ENCODE measurements around the gene MAPKAP1. TPM values are rescaled to one million over a fixed set of nuclear protein-coding genes. Genes with fewer than 3 reads are reported as not detected.

Gene MAPKAP1
- total and polyA plus RNA-seq, 3 experiments from 2014 or later = 64.7 to 119 (median 111) TPM

GRCh38 chr9:125415583-125416460, 291.2 kb downstream of the MAPKAP1 start:
- Histone ChIP-seq H3K36me3 (ENCODE audit: insufficient read depth, low read length) (no peaks in the 10 kb centered on the region), H3K27me3 (ENCODE audit: insufficient read depth, low read length, poor library complexity, severe bottlenecking) (no peaks in the 10 kb centered on the region), H3K4me1 (ENCODE audit: insufficient read depth, low read length) (no peaks in the 10 kb centered on the region), H3K27ac (ENCODE audit: low read depth, low read length) (no peak overlapping the region), H3K4me3 (ENCODE audit: low read length) (no peak overlapping the region), H3K9me3 (ENCODE audit: low read length) (no peaks in the 10 kb centered on the region)
- H3K4me3 Mint-ChIP-seq = no peak overlapping the region
- no peaks in the 10 kb centered on the region for H3K9me3 Mint-ChIP-seq
- DNase-seq = no peak
- no peaks in the 10 kb centered on the region for H3K4me1 Mint-ChIP-seq
- no peaks in the 10 kb centered on the region for H3K36me3 Mint-ChIP-seq
- peaks cover 1 to 4% of the 10 kb centered on the region in 2 donors for H3K27me3 Mint-ChIP-seq
- no peak overlapping the region for H3K27ac Mint-ChIP-seq
- ChIA-PET POLR2A (no interaction called here), CTCF (interaction anchor here (1.2 kb wide), 1 partner anchor 8 kb away, joined by 6 read pairs; no protein-coding TSS in a partner anchor)

DNA sequence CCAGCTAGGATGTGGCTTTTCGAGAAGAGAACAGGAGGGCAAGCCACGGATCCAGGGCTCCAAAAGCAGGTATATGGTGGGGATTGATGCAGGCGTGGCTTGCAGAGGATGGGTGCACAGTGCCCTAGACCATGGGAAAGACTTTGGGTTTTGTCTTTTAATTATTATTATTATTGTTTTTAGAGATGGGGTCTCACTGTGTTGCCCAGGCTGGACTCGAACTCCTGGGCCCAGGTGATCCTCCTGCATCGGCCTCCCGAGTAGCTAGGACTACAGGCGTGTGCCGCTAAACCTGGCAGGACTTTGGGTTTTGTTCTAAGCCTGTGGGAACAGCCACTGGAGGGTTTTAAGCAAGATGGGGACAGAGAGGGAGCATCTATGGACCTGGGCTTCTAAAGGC, 293.4 kb downstream of the MAPKAP1 start:
- H3K27ac Mint-ChIP-seq = no peak overlapping the region
- no peak for DNase-seq
- POLR2A ChIA-PET = no interaction called here
- Histone ChIP-seq H3K36me3 (ENCODE audit: insufficient read depth, low read length) (no peaks in the 10 kb centered on the region), H3K4me3 (ENCODE audit: low read length) (no peak overlapping the region), H3K27me3 (ENCODE audit: insufficient read depth, low read length, poor library complexity, severe bottlenecking) (no peaks in the 10 kb centered on the region), H3K4me1 (ENCODE audit: insufficient read depth, low read length) (no peaks in the 10 kb centered on the region), H3K9me3 (ENCODE audit: low read length) (no peaks in the 10 kb centered on the region), H3K27ac (ENCODE audit: low read depth, low read length) (no peak overlapping the region)
- no peak overlapping the region for H3K4me3 Mint-ChIP-seq
- peaks cover 4 to 7% (median 6%) of the 10 kb centered on the region in 3 donors for H3K4me1 Mint-ChIP-seq
- peaks cover 7 to 18% of the 10 kb centered on the region in 2 donors for H3K27me3 Mint-ChIP-seq
- CTCF ChIA-PET = no interaction called here
- no peaks in the 10 kb centered on the region for H3K9me3 Mint-ChIP-seq
- H3K36me3 Mint-ChIP-seq = peaks cover 0 to 2% (median 0%) of the 10 kb centered on the region in 3 donors

DNA sequence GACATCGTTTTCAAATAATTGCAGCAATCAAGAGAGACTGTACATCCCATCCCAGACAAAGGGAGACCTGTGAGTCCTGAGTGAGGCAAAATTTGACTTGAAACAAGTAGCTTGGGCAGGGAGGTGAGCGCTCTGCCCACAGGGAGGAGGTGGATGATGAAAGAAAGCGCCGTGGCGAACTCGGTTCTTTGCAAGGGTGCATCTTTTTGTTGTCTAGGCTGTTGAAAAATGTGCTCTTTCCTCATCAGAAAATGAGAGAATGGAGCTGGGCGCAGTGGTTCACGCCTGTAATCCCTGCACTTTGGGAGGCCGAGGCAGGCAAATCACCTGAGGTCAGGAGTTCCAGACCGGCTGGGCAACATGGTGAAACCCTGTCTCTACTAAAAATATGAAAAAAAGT, 294.8 kb downstream of the MAPKAP1 start:
- ChIA-PET POLR2A (no interaction called here), CTCF (no interaction called here)
- Mint-ChIP-seq H3K27ac (peak overlapping the region in 2 of 8 donors; percentile 6 to 33), H3K27me3 (peaks cover 7 to 22% of the 10 kb centered on the region in 2 donors), H3K36me3 (peaks cover 0 to 2% (median 0%) of the 10 kb centered on the region in 3 donors), H3K4me3 (no peak overlapping the region), H3K9me3 (no peaks in the 10 kb centered on the region), H3K4me1 (peaks cover 6 to 15% (median 7%) of the 10 kb centered on the region in 3 donors)
- H3K4me3 ChIP-seq (ENCODE audit: low read length) = no peak overlapping the region
- no peaks in the 10 kb centered on the region for H3K36me3 ChIP-seq (ENCODE audit: insufficient read depth, low read length)
- H3K27ac ChIP-seq (ENCODE audit: low read depth, low read length) = no peak overlapping the region
- H3K9me3 ChIP-seq (ENCODE audit: low read length) = no peaks in the 10 kb centered on the region
- no peaks in the 10 kb centered on the region for H3K4me1 ChIP-seq (ENCODE audit: insufficient read depth, low read length)
- no peak for DNase-seq
- H3K27me3 ChIP-seq (ENCODE audit: insufficient read depth, low read length, poor library complexity, severe bottlenecking) = no peaks in the 10 kb centered on the region

GRCh38 chr9:125411171-125411756, 295.7 kb downstream of the MAPKAP1 start:
- POLR2A ChIA-PET = no interaction called here

DNA sequence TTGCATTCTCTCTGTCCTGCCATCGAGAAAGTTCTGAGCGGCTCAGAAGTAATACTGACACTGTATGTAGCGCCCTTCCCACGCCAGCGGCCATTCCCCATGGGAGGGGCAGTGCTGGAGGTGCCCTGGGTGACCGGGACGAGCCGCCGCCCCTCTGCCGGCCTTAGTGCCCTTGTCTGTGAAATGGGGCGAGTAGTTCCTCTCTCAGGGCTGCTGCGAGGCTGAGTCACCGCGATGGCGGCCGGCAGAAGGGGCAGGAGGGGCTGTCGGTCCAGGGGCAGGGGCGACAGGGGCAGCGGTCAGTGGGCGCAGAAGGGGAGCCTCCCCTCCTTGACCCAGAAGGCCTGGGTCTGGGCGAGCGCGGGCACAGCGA, 296.5 kb downstream of the MAPKAP1 start:
- DNase-seq = no peak
- Histone ChIP-seq H3K4me1 (ENCODE audit: insufficient read depth, low read length) (no peaks in the 10 kb centered on the region), H3K36me3 (ENCODE audit: insufficient read depth, low read length) (no peaks in the 10 kb centered on the region), H3K27me3 (ENCODE audit: insufficient read depth, low read length, poor library complexity, severe bottlenecking) (no peaks in the 10 kb centered on the region), H3K4me3 (ENCODE audit: low read length) (no peak overlapping the region), H3K9me3 (ENCODE audit: low read length) (no peaks in the 10 kb centered on the region), H3K27ac (ENCODE audit: low read depth, low read length) (no peak overlapping the region)
- H3K27me3 Mint-ChIP-seq = peaks cover 8 to 36% of the 10 kb centered on the region in 2 donors
- H3K4me1 Mint-ChIP-seq = peaks cover 6 to 16% (median 7%) of the 10 kb centered on the region in 3 donors
- H3K9me3 Mint-ChIP-seq = no peaks in the 10 kb centered on the region
- H3K4me3 Mint-ChIP-seq = peak overlapping the region in 3 of 7 donors; percentile 14 to 78 (median 36)
- H3K27ac Mint-ChIP-seq = peak overlapping the region in 3 of 8 donors; percentile 43 to 91 (median 52)
- CTCF ChIA-PET = no interaction called here
- peaks cover 0 to 3% (median 0%) of the 10 kb centered on the region in 3 donors for H3K36me3 Mint-ChIP-seq
- POLR2A ChIA-PET = no interaction called here

More at GRCh38 chr9:125411171-125411756, 295.7 kb downstream of the MAPKAP1 start:
- no peak for DNase-seq
- H3K9me3 ChIP-seq (ENCODE audit: low read length) = no peaks in the 10 kb centered on the region
- CTCF ChIA-PET = no interaction called here
- H3K4me1 ChIP-seq (ENCODE audit: insufficient read depth, low read length) = no peaks in the 10 kb centered on the region
- H3K4me3 ChIP-seq (ENCODE audit: low read length) = no peak overlapping the region
- H3K36me3 ChIP-seq (ENCODE audit: insufficient read depth, low read length) = no peaks in the 10 kb centered on the region
- H3K27ac ChIP-seq (ENCODE audit: low read depth, low read length) = no peak overlapping the region
- Mint-ChIP-seq H3K9me3 (no peaks in the 10 kb centered on the region), H3K4me3 (peak overlapping the region in 1 of 7 donors; percentile 59), H3K27me3 (peaks cover 8 to 30% of the 10 kb centered on the region in 2 donors), H3K27ac (peak overlapping the region in 1 of 8 donors; percentile 90), H3K4me1 (peaks cover 6 to 16% (median 7%) of the 10 kb centered on the region in 3 donors), H3K36me3 (peaks cover 0 to 2% (median 0%) of the 10 kb centered on the region in 3 donors)
- no peaks in the 10 kb centered on the region for H3K27me3 ChIP-seq (ENCODE audit: insufficient read depth, low read length, poor library complexity, severe bottlenecking)

DNA sequence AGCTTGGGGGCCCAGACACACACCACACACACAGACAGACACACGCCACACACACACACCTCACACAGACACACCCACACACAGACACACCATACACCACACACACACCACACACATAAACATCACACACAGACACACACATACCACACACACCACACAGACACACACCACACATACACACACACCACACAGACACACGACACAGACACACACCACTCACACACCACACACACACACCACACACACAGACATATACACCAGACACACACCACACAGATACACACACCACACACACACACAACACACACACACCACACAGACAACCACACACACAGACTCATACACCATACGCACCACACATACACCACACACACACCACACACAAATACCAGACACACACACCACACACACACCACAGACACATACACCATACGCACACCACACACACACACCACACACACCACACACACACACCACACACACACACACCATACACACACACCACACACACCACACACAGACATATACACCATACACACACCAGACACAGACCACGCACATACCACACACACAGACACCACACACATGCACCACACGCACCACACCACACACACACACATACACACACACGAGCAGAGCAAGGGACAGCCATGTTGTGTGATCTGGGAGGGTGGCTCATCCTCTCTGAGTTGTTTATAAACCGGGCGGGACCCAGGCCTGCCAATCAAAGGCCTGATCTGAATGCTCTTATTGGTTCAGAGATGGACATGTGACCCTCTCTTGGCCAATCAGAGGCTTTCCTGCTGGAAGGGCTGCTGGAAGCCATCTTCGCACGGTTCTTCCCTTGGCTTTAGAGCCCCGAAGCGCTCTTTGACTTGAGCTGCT, 297.1 kb downstream of the MAPKAP1 start:
- Mint-ChIP-seq H3K36me3 (peaks cover 0 to 3% (median 0%) of the 10 kb centered on the region in 3 donors), H3K9me3 (no peaks in the 10 kb centered on the region), H3K4me1 (peaks cover 6 to 16% (median 7%) of the 10 kb centered on the region in 3 donors), H3K27ac (peak overlapping the region in 4 of 8 donors; percentile 52 to 91 (median 74)), H3K27me3 (peaks cover 8 to 36% of the 10 kb centered on the region in 2 donors), H3K4me3 (peak overlapping the region; percentile 36 to 79 (median 71))
- POLR2A ChIA-PET = no interaction called here
- Histone ChIP-seq H3K4me1 (ENCODE audit: insufficient read depth, low read length) (no peaks in the 10 kb centered on the region), H3K27me3 (ENCODE audit: insufficient read depth, low read length, poor library complexity, severe bottlenecking) (no peaks in the 10 kb centered on the region), H3K27ac (ENCODE audit: low read depth, low read length) (no peak overlapping the region), H3K36me3 (ENCODE audit: insufficient read depth, low read length) (no peaks in the 10 kb centered on the region), H3K4me3 (ENCODE audit: low read length) (no peak overlapping the region), H3K9me3 (ENCODE audit: low read length) (no peaks in the 10 kb centered on the region)
- peak in 3 of 5 donors; percentile 9 to 54 (median 41) for DNase-seq
- CTCF ChIA-PET = no interaction called here

GRCh38 chr9:125409217-125409636, 297.8 kb downstream of the MAPKAP1 start:
- no peak overlapping the region for H3K27ac ChIP-seq (ENCODE audit: low read depth, low read length)
- peaks cover 6 to 16% (median 7%) of the 10 kb centered on the region in 3 donors for H3K4me1 Mint-ChIP-seq
- CTCF ChIA-PET = no interaction called here
- no peak for DNase-seq
- H3K36me3 ChIP-seq (ENCODE audit: insufficient read depth, low read length) = no peaks in the 10 kb centered on the region
- H3K27me3 ChIP-seq (ENCODE audit: insufficient read depth, low read length, poor library complexity, severe bottlenecking) = no peaks in the 10 kb centered on the region
- POLR2A ChIA-PET = no interaction called here
- peaks cover 8 to 36% of the 10 kb centered on the region in 2 donors for H3K27me3 Mint-ChIP-seq
- no peaks in the 10 kb centered on the region for H3K9me3 ChIP-seq (ENCODE audit: low read length)
- peaks cover 0 to 3% (median 0%) of the 10 kb centered on the region in 3 donors for H3K36me3 Mint-ChIP-seq
- H3K4me3 Mint-ChIP-seq = peak overlapping the region; percentile 44 to 79 (median 70)
- no peaks in the 10 kb centered on the region for H3K4me1 ChIP-seq (ENCODE audit: insufficient read depth, low read length)
- no peak overlapping the region for H3K27ac Mint-ChIP-seq
- H3K4me3 ChIP-seq (ENCODE audit: low read length) = no peak overlapping the region
- no peaks in the 10 kb centered on the region for H3K9me3 Mint-ChIP-seq

Data from CD8-positive, alpha-beta memory T cell (primary cell).